HepG2 (cell line): Measurements from ENCODE around the gene SGPL1. TPM values are rescaled to one million over a fixed set of nuclear protein-coding genes. Genes with fewer than 3 reads are reported as not detected.

Experiments
- ATAC-seq: fragments of 200-7000 bp; cut with Tn5 transposase; 3 replicates; pipeline ENCODE4 v1.9.1; 2020; ENCODE audit warnings: mild to moderate bottlenecking, moderate library complexity
- BruUV-seq: library from RNA; stranded (reverse); fragments of 400-500 nt; replicated peaks from 2 replicates; lab custom pipeline; 2021; lab: Mats Ljungman, UMichigan
- CTCF ChIA-PET: fragments of 300-600 bp; formaldehyde crosslinking; extraction: SDS; loops from one replicate; lab custom pipeline; 2021; ENCODE audit warnings: low total read pairs, inconsistent platforms, low intra/inter-chr PET ratio; lab: Yijun Ruan, JAX
- POLR2A ChIA-PET: fragments of 350-600 bp; sonication (Branson Sonifier 250); formaldehyde crosslinking; loops from one replicate; lab custom pipeline; 2020; ENCODE audit warnings: antibody characterized with exemption, inconsistent platforms; lab: Yijun Ruan, JAX
- DNase-seq: peaks from one replicate; pipeline ENCODE4 v3.0.0-alpha.2; 2015; ENCODE audit warnings: low spot score
- FAIRE-seq: peaks from 3 replicates; lab custom pipeline; 2011; peaks lifted over from hg19 to GRCh38; lab: Jason Lieb, UNC
- H2AFZ ChIP-seq: one replicate; pipeline ENCODE4 v1.6.1; 2011; ENCODE audit warnings: low read length, inconsistent platforms
- H3K27ac ChIP-seq: fragments of 300-600 bp; 3 replicates; pipeline ENCODE4 v1.8.0; 2011; ENCODE audit warnings: mixed run types, mild to moderate bottlenecking, mixed read lengths, low read length, inconsistent platforms; ENCODE audit not compliant: insufficient read depth; ENCODE audit errors: extremely low read length
- H3K27me3 ChIP-seq, 2 experiments: fragments of 200-600 bp in 1 of 2; 2 replicates in 1 of 2; 3 replicates in 1 of 2; pipeline versions ENCODE4 v1.6.0 to v1.8.0; 2011; ENCODE audit warnings: low read length in 2 of 2, mild to moderate bottlenecking in 2 of 2, moderate library complexity in 2 of 2, inconsistent platforms in 1 of 2; ENCODE audit not compliant: insufficient read depth in 2 of 2, control insufficient read depth in 1 of 2
- H3K36me3 ChIP-seq, 2 experiments: fragments of 200-600 bp in 1 of 2; replicated peaks in 1 of 2; 2 replicates in 1 of 2; 3 replicates in 1 of 2; pipeline versions ENCODE4 v1.5.1 to v1.8.0; 2011; ENCODE audit warnings: low read length in 2 of 2, inconsistent platforms in 1 of 2; ENCODE audit not compliant: insufficient read depth in 2 of 2, control insufficient read depth in 1 of 2
- H3K4me1 ChIP-seq: 2 replicates; pipeline ENCODE4 v1.5.1; 2012; ENCODE audit warnings: low read length, inconsistent platforms; ENCODE audit not compliant: insufficient read depth
- H3K4me2 ChIP-seq: 2 replicates; pipeline ENCODE4 v1.6.0; 2011; ENCODE audit warnings: low read depth, low read length, inconsistent platforms
- H3K4me3 ChIP-seq, 3 experiments: fragments of 200-600 bp in 1 of 3; sonication (generic), shearing (Covaris generic) in 1 of 3; replicated peaks in 1 of 3; 2 replicates each; pipeline ENCODE4 v1.5.1; 2011 to 2016; ENCODE audit warnings: low read length in 3 of 3, inconsistent platforms in 2 of 3, low read depth in 2 of 3, mild to moderate bottlenecking in 2 of 3, control low read depth in 1 of 3, mixed read lengths in 1 of 3; ENCODE audit not compliant: insufficient read depth in 1 of 3
- H3K79me2 ChIP-seq: one replicate; pipeline ENCODE4 v1.6.1; 2011; ENCODE audit warnings: low read length, inconsistent platforms; ENCODE audit not compliant: insufficient read depth
- H3K9ac ChIP-seq: 2 replicates; pipeline ENCODE4 v1.6.0; 2011; ENCODE audit warnings: mild to moderate bottlenecking, low read depth, low read length, inconsistent platforms; ENCODE audit not compliant: insufficient read depth
- H3K9me3 ChIP-seq: 2 replicates; pipeline ENCODE4 v1.5.1; 2012; ENCODE audit warnings: mild to moderate bottlenecking, low read length
- H4K20me1 ChIP-seq: 2 replicates; pipeline ENCODE4 v1.6.0; 2011; ENCODE audit warnings: inconsistent platforms, mild to moderate bottlenecking, low read length, moderate library complexity; ENCODE audit not compliant: insufficient read depth
- ESRRA ChIP-seq: sonication (generic); formaldehyde crosslinking; IDR thresholded peaks from 2 replicates; pipeline ENCODE4 v1.5.1; 2020; ENCODE audit warnings: mild to moderate bottlenecking, low read depth, missing genetic modification reagents
- HNRNPLL ChIP-seq: fragments of 200-400 bp; formaldehyde crosslinking; IDR thresholded peaks from 2 replicates; pipeline ENCODE4 v1.6.1; 2017; ENCODE audit warnings: mild to moderate bottlenecking, low read depth, low read length; ENCODE audit not compliant: poor library complexity, severe bottlenecking
- ISL2 ChIP-seq: sonication (generic); formaldehyde crosslinking; IDR thresholded peaks from 2 replicates; pipeline ENCODE4 v1.5.0; 2020; ENCODE audit warnings: missing genetic modification reagents
- KDM1A ChIP-seq: IDR thresholded peaks from 2 replicates; pipeline ENCODE4 v1.6.1; 2016; ENCODE audit warnings: missing compliant biosample characterization
- NCOA2 ChIP-seq: sonication (generic); formaldehyde crosslinking; IDR thresholded peaks from 2 replicates; pipeline ENCODE4 v1.8.0; 2022; ENCODE audit warnings: inconsistent platforms
- NFATC3 ChIP-seq: sonication (generic); formaldehyde crosslinking; IDR thresholded peaks from 2 replicates; pipeline ENCODE4 v1.5.1; 2020; ENCODE audit warnings: mild to moderate bottlenecking, missing genetic modification reagents
- NFKBIZ ChIP-seq: IDR thresholded peaks from 2 replicates; pipeline ENCODE4 v1.6.1; 2018; ENCODE audit warnings: missing genetic modification reagents, missing compliant biosample characterization
- NONO ChIP-seq, 2 experiments: fragments of 450-650 bp in 1 of 2; sonication (generic) in 1 of 2; formaldehyde crosslinking in 1 of 2; IDR thresholded peaks in 1 of 2; conservative IDR thresholded peaks in 1 of 2; 2 replicates each; pipeline versions ENCODE4 v1.6.1 to v1.8.0; 2017 to 2022; ENCODE audit warnings: mild to moderate bottlenecking in 1 of 2, missing genetic modification reagents in 1 of 2, moderate library complexity in 1 of 2
- RCOR2 ChIP-seq: IDR thresholded peaks from 2 replicates; pipeline ENCODE4 v1.6.1; 2016; ENCODE audit warnings: missing biosample characterization, missing genetic modification reagents
- SALL1 ChIP-seq: sonication (generic); formaldehyde crosslinking; IDR thresholded peaks from 2 replicates; pipeline ENCODE4 v1.8.0; 2022; ENCODE audit warnings: mild to moderate bottlenecking, missing genetic modification reagents
- SP5 ChIP-seq: IDR thresholded peaks from 2 replicates; pipeline ENCODE4 v1.6.1; 2016; ENCODE audit warnings: low read depth, borderline replicate concordance
- SRSF4 ChIP-seq: fragments of 200-400 bp; formaldehyde crosslinking; IDR thresholded peaks from one replicate; pipeline ENCODE4 v1.6.1; 2018; ENCODE audit warnings: mild to moderate bottlenecking, low read depth, low read length, moderate library complexity; ENCODE audit not compliant: poor library complexity, severe bottlenecking
- TBX3 ChIP-seq: fragments of 450-650 bp; IDR thresholded peaks from 2 replicates; pipeline ENCODE4 v1.6.1; 2017; ENCODE audit warnings: antibody characterized with exemption, mild to moderate bottlenecking, inconsistent platforms, borderline replicate concordance
- TSC22D2 ChIP-seq: sonication (generic); formaldehyde crosslinking; IDR thresholded peaks from 2 replicates; pipeline ENCODE4 v1.5.1; 2020; ENCODE audit warnings: missing genetic modification reagents, mild to moderate bottlenecking, borderline replicate concordance
- XBP1 ChIP-seq: sonication (generic); formaldehyde crosslinking; IDR thresholded peaks from 2 replicates; pipeline ENCODE4 v1.5.0; 2020; ENCODE audit warnings: missing genetic modification reagents
- ZEB1 ChIP-seq: IDR thresholded peaks from 2 replicates; pipeline ENCODE4 v1.6.1; 2012; ENCODE audit warnings: mild to moderate bottlenecking, low read depth, inconsistent platforms; ENCODE audit not compliant: insufficient replicate concordance
- ZNF337 ChIP-seq: sonication (generic); formaldehyde crosslinking; IDR thresholded peaks from 2 replicates; pipeline ENCODE4 v1.5.1; 2020; ENCODE audit warnings: missing genetic modification reagents, low read depth, mild to moderate bottlenecking, borderline replicate concordance
- ZNF503 ChIP-seq: sonication (generic); formaldehyde crosslinking; IDR thresholded peaks from 2 replicates; pipeline ENCODE4 v1.4.0; 2020; ENCODE audit warnings: missing genetic modification reagents
- ZNF576 ChIP-seq: sonication (generic); formaldehyde crosslinking; IDR thresholded peaks from 2 replicates; pipeline ENCODE4 v1.4.0; 2020; ENCODE audit warnings: mild to moderate bottlenecking, missing genetic modification reagents
- ZNF713 ChIP-seq: sonication (generic); formaldehyde crosslinking; IDR thresholded peaks from 2 replicates; pipeline ENCODE4 v1.4.0; 2020; ENCODE audit warnings: mild to moderate bottlenecking, missing genetic modification reagents
- ZNF772 ChIP-seq: sonication (generic); formaldehyde crosslinking; IDR thresholded peaks from 2 replicates; pipeline ENCODE4 v1.5.0; 2020; ENCODE audit warnings: mild to moderate bottlenecking, missing genetic modification reagents
- WGBS: methylation state at CpG from one replicate; pipeline ENCODE4 v1.1.6; 2017; ENCODE audit warnings: low lambda C conversion rate; 5-methylcytosine and 5-hydroxymethylcytosine counted together
- in situ Hi-C: cut with HindIII; loops from 2 replicates; pipeline ENCODE4 v1.10.0; 2017; ENCODE audit warnings: low pct_unique_long_range_greater_than_20kb; ENCODE audit not compliant: extremely low pct_ligation_motif_present
- intact Hi-C: fragments of 100-400 bp; cut with micrococcal nuclease; formaldehyde crosslinking; loops from one replicate; pipeline ENCODE4 v1.10.0; 2022; ENCODE audit not compliant: unreplicated experiment
- polyA plus RNA-seq, 8 experiments: library from polyadenylated mRNA; depleted of rRNA in 3 of 8; stranded (reverse) in 7 of 8; unstranded in 1 of 8; fragments of >200 nt; fragmentation: Illumina TruSeq in 4 of 8; extraction: Trizol in 4 of 8; gene quantifications; 2 replicates each; pipeline versions ENCODE4 v1.2.1 to v1.2.3, GENCODE V29; 2011 to 2016; ENCODE audit warnings: low read depth in 4 of 8, missing spikeins in 1 of 8, mixed read lengths in 1 of 8; ENCODE audit not compliant: insufficient read depth in 1 of 8
- total RNA-seq, 5 experiments: library from RNA; depleted of rRNA; stranded (reverse); fragments of >200 nt; fragmentation: Illumina TruSeq; extraction: Trizol; gene quantifications; 2 replicates each; pipeline ENCODE4 v1.2.3, GENCODE V29; 2016; ENCODE audit warnings: low read depth in 1 of 5

Gene SGPL1
- total and polyA plus RNA-seq, 2 of the 13 experiments (the other 11 are each of a cell fraction or from before 2014, with no cell fraction given): 17.6 to 25.0 TPM

- TF ChIP-seq ZNF713 (CRISPR knock-in tag) (no peak), SRSF4 (no peak), NCOA2 (CRISPR knock-in tag) (no peak), TBX3 (no peak), ISL2 (CRISPR knock-in tag) (no peak), SP5 (CRISPR knock-in tag) (no peak), NONO (IDR thresholded peaks at IDR 0.05) (no peak), NONO (CRISPR knock-in tag; conservative IDR thresholded peaks at IDR 0.05) (no peak), HNRNPLL (no peak)
- TF ChIP-seq, all 625 proteins: peak for 0
Observed at GRCh38 chr10:70907637-70908405, 92.1 kb downstream of the SGPL1 start (continued).

- no peak overlapping the region for H3K9ac ChIP-seq
- no peaks in the 10 kb centered on the region for H3K79me2 ChIP-seq
- H3K4me3 ChIP-seq: no peak overlapping the region
- intact Hi-C loops: no loop called here
- H3K27me3 ChIP-seq: peaks cover 9 to 50% of the 10 kb centered on the region in 2 experiments; a peak in 4 of 5 replicates
- H3K27ac ChIP-seq: no peak overlapping the region
- POLR2A ChIA-PET: no interaction called here
- in situ Hi-C loops: loop anchor here (5.0 kb wide), 1 partner anchor 379 kb away; no protein-coding TSS in a partner anchor
- no TSS peak for BruUV-seq
- H2AFZ ChIP-seq: no peak overlapping the region
- 39% methylated on average over 11 of the region's 12 CpGs for WGBS
- CTCF ChIA-PET: no interaction called here
- H4K20me1 ChIP-seq: no peaks in the 10 kb centered on the region
- H3K36me3 ChIP-seq: no peaks in the 10 kb centered on the region
- no peak for DNase-seq
- ATAC-seq: no peak
- no peak overlapping the region for H3K4me2 ChIP-seq
- FAIRE-seq: no peak
- no peaks in the 10 kb centered on the region for H3K4me1 ChIP-seq
- H3K9me3 ChIP-seq: no peaks in the 10 kb centered on the region
- TF ChIP-seq TSC22D2: no peak
- TF ChIP-seq NFKBIZ (CRISPR knock-in tag): no peak
- TF ChIP-seq KDM1A: no peak
- TF ChIP-seq NFATC3: no peak
- no peak for TF ChIP-seq ESRRA (CRISPR knock-in tag)
- no peak for TF ChIP-seq ZNF576 (CRISPR knock-in tag)
- TF ChIP-seq ZEB1: no peak
- TF ChIP-seq ZNF337 (CRISPR knock-in tag): no peak
- TF ChIP-seq ZNF772 (CRISPR knock-in tag): no peak
- TF ChIP-seq ZNF503 (CRISPR knock-in tag): no peak
- no peak for TF ChIP-seq SALL1 (CRISPR knock-in tag)
- TF ChIP-seq XBP1: no peak
- TF ChIP-seq RCOR2 (CRISPR knock-in tag): no peak
Observed at GRCh38 chr10:70908406-70909296, 92.9 kb downstream of the SGPL1 start.
